GM18861 (cell line): Measurements from ENCODE around the gene MTSS2.
"Not testable (repeated sequence)": the region's sequence is repeated elsewhere in the genome, so short reads cannot be mapped to it uniquely, and the experiment has no call there.

Experiments used
- ATAC-seq: cut with Tn5 transposase; IDR thresholded peaks from one replicate; pipeline ENCODE4 v1.9.1; 2021; ENCODE audit not compliant: unreplicated experiment

The MTSS2 gene

DNA sequence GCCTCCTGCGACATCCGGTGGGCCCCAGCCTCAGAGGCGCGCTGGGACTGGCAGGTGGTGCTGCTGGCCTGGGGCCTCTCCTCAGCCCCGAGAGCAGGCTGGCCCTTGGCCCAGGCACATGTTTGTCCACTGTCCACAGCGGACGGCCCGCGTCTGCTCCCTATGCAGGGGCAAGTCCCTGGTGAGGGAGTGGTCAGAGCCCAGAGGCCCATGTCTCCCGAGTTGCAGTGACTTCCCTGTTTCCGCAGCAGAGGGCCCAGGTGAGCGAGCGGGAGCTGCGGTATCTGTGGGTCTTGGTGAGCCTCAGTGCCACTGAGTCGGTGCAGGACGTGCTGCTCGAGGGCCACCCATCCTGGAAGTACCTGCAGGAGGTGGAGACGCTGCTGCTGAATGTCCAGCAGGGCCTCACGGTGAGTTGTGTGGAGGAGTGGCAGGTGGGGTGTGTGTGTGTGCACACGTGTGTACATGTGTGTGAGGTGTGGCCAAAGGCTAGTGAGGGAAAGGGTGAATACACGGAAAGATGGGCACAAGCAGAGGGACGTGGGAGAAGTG lies 29.1 kb downstream of the MTSS2 start:
- no peak for ATAC-seq

DNA sequence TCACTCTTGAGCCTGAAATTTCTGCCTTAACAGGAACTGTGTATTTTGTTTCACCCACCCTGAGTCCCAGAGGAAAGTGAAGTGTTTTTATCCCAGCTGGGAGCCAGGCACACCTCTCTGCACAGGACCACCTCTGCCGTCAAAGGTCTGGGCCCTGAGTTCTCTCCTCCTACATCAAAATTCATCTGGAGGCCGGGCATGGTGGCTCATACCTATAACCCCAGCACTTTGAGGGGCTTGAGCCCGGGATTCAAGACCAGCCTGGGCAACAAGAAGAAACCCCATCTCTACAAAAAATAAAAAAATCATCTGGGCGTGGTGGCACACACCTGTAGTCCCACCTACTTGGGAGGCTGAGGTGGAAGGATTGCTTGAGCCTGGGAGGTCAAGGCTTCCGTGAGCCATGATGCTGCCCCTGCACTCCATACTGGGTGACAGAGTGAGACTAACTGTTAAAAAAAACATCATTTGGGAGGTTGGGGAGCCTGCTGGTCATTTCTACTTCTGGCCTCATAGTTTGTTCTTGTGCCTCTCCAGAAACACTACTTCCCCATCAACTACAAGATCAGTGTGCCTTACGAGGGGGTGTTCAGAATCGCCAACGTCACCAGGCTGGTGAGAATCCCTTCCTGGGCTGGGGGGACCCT lies 29.7 kb downstream of the MTSS2 start:
- no peak for ATAC-seq

DNA sequence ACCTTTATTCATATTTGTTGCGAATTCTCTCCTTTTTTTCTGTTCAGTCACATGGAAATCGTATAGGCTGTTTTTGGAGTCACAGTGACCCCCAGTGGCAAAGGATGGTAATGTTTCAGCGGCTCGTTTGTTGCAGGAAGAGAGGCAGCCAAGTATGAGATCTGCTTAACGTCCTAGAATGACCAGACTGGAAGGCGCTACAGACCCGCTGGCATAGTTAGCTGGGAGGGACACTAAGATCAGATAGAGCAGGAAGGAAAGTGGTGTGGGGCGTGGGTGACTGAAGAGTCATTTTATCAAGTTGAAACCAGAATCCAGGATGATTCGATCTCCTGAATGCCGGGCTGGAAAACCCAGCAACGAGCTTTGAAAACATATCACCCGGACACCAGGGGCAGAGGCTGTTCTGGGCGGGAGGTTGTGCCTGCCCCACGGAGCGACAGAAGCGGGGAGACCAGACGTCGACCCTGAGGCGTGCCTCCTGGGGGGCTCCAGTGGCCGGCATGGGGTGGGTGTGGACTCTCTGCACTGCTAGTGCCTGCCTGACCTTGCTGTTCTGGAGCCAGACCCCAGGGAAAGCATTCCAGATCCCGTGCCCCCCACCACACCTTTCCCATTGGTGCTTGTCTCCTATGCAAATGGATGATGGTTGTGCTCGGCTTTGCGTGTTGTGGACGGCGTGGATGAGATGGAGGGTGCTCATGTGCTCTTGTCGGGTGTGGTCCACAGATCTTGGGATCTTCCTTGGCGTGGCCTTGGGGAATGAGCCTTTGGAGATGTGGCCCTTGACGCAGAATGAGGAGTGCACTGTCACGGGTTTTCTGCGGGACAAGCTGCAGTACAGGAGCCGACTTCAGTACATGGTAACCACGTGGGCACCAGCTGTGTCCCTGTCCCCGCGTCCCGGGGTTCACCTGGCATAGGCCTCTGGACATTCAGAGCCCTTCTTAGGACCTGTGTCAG lies 31.8 kb downstream of the MTSS2 start:
- no peak for ATAC-seq

DNA sequence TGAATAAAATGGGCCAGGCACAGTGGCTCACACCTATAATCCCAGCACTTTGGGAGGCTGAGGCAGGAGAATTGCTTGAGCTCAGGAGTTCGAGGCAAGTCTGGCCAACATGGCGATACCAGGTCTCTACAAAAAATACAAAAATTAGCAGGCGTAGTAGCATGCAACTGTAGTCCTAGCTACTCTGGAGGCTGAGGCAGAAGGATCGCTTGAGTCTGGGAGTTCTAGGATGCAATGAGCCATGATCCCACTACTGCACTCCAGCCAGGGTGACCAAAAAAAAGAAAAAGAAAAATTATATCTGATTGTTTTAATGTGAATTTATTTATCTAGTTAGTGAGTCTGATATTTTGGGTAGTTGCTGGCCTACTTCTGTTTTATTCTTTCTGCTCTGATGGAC lies 32.4 kb downstream of the MTSS2 start:
- no peak for ATAC-seq

DNA sequence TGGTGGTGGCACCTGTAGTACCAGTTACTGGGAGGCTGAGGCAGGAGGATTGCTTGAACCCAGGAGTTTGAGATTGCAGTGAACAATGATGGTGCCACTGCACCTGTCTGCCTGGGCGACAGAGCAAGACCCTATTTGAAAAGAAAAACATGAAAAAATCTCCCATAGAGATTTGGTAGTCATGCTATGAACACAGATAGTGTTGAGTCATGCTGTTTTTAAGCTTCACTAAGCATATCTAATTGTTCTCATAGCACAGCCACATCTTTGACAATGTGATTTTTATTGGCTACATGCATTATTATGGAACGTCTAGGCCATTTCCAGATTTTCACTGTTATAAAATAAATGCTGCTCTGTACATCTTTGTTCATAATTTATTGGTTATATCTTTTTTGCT lies 33.5 kb downstream of the MTSS2 start:
- ATAC-seq: no peak

DNA sequence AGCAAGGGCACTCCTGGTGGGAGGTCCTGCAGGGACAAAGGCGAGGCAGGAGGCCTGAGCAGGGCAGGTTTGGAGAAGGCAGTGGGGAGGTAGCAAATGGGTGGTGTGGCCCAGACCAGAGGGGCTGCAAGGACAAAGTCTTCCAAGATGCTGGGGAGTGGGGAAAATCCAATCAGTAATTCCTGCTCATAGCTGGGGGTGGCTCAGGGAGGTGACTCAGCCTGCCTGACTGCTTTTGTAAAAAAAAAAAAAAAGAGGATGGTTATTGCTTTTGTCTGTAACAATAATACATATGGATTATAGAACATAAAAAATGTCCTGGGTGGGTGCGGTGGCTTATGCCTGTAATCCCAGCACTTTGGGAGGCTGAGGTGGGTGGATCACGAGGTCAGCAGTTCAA lies 34.3 kb downstream of the MTSS2 start:
- ATAC-seq: no peak

DNA sequence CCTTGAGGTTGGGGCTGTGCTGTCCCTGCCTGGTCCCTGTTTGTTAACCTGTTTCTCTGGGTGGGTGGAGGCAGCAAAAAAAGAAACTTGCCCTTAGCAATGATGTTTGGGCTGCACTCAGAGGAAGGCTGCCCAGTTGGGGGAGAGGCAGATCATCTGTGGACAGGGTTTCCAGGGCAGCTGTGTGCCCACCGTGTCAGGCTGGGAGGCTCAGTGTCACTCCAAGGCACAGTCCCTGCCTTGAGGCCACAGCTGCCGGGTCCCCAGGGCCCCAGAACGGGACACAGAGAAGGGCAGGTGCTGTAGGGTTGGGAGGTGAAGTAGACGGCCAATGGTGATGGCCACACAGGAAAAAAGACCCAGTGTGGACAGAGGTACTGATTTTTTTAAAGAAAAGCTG lies 35.6 kb downstream of the MTSS2 start:
- ATAC-seq: no peak

DNA sequence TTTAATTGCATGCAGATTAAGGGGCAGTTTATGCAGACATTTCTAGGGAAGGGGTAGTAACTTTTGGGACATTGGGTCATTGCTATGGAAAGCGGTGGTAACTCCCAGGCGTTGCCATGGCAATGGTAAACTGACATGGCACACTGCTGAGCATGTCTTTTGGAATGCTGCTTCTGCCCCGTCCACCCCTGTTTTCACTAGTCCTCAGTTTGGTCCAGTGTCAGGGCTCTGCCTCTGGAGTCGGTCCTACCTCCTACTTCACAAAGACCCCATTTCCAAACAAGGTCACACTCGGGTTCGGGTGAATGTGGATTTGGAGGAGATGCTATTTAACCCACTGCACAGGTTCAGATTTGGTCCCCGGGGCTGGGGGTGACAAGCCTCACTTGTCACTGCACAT lies 36.6 kb downstream of the MTSS2 start:
- ATAC-seq: no peak

DNA sequence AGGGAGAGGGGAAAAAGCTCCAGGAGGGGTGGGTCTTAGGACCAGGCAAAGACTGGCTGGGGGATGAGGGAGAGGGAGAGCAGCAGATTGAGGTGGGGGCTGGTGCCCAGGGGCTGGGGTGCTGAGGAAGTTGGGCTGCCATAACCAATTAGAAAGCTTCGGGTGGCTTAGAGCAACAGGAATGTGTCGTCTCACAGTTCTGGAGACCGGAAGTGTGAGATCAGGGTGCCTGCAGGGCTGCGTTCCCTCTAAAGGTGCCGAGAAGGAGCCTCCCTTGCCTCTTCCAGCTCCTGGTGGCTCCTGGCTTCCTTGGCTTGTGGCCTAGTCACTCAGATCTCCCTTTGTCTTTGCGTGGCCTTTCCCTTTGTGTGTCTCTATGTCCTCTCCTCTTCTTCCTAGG lies 37.2 kb downstream of the MTSS2 start:
- ATAC-seq: no peak

DNA sequence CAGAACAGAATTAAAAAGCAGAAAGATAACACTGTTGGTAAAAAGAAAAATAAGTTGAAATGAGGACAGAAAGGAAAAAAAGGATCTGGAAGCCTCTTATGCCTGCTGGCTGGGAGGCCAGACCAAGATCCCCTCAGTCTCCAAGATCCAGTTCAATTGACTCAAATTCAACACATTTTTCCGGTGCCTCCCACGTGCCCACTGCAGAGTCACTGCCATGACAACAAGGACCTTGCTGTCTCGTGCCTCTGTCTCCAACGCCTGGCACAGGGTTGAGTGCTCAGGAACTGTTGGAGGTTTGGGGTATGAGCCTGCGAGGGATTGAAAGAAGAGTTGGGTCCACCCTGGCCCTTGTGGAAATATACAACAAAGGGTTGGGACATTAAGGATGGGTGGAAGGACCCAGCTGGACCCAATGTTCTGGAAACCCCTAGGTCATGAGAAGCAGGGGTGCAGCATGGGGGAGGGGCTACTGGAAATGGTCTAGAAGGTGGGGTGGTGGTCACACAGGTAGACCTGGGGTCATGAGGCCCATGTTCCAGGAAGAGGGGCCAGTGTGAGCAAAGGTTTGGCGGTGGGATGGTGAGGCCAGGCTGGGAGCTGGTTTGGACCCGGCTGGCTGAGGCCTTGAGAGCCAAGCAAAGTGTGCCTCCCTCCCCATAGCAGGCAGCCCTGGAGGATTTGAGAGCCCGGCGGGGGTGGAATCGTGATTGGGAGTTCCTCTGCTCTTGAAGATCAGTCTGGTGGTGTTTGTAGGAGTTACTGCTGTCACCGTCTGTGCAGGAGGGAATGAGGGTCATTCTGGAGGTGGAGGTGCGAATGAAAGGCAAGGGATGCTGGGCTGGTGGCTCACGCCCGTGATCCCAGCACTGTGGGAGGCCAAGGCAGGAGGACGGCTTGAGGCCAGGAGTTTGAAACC lies 38.2 kb downstream of the MTSS2 start:
- no peak for ATAC-seq

DNA sequence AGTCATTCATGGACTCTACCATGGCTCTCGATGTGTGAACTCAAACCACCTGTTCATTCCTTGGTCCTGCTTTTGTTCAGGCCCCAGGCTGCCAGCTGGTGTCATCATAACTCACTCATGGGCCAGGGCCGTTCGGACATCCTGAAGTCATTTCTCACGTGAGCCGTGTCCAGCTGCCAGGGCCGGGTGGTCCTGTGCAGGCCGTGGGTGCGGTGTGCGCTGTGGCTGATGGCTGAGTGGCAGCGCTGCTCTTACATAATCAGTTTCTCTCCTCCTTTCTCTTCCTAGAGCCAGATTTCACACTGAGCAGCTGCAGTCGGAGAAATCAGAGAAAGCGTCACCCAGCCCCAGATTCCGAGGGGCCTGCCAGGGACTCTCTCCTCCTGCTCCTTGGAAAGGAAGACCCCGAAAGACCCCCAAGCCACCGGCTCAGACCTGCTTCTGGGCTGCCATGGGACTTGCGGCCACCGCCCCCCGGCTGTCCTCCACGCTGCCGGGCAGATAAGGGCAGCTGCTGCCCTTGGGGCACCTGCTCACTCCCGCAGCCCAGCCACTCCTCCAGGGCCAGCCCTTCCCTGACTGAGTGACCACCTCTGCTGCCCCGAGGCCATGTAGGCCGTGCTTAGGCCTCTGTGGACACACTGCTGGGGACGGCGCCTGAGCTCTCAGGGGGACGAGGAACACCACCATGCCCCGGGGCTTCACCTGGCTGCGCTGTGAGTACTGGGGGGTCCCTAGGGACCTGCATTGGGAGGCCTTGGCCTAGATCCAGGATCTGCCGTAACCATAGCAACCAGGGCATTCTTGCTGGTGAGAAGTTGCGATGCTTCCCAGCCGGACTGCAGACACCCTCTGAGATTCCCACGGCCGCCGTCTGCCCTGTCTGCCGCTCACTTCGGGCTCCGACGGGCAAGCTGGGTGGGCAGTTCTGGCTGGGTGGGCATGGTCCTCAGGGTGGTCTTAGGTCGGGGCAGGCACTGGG lies 39.3 kb downstream of the MTSS2 start, which contains the start of gene IL34:
Gene IL34, plus strand, starts transcription at position 300 of the 982 bp plus-strand sequence. Its CDS starts 389 bp downstream, at position 689.
- no peak for ATAC-seq

DNA sequence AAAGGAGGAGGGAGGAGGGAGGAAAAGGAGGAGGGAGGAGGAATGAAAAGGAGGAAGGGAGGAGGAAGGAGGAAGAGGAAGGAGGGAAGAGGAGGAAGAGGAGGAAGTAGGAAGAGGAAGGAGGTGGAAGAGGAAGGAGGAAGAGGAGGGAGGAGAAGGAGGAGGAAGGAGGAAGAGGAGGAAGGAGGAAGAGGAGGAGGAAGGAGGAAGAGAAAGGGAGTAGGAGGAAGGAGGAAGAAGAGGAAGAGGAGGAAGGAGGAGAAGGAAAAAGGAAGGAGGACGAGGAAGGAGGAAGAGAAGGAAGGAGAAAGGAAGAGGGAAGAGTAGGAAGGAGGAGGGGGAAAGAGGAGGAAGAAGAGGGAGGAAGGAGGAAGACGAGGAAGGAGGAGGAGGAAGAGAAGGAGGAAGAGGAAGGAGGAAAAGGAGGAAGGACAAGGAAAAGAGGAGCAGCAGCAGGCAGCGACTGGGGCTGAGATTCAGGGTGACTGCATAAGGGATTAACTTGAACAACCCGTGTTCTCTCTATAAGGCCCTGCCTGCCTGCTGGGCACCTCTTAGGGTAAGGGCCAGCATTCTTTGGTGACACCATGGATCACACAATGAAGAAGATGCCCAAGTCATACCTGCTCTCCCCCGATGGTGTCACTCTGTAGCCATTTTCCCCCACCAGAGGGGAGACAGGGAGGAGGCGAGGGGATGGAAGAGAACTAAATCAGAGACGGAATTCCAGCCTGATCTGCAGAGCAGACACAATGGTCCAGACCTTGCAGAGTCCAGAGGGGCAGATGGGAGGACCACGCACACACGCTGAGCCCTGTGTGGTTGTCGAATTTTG lies 40.9 kb downstream of the MTSS2 start:
- ATAC-seq: no peak

DNA sequence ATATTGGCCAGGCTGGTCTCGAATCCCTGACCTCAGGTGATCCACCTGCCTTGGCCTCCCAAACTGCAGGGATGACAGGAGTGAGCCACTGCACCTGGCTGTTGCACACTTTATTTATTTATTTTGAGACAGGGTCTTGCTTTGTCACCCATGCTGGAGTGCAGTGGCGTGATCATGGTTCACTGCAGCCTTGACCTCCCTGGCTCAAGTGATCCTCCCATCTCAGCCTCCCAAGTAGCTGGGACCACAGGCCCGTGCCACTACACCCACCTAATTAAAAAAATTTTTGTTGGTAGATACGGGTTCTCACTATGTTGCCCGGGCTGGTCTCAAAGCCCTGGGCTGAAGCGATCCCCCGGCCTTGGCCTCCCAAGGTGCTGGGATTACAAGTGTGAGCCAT lies 42.6 kb downstream of the MTSS2 start:
- ATAC-seq: not testable (repeated sequence)

DNA sequence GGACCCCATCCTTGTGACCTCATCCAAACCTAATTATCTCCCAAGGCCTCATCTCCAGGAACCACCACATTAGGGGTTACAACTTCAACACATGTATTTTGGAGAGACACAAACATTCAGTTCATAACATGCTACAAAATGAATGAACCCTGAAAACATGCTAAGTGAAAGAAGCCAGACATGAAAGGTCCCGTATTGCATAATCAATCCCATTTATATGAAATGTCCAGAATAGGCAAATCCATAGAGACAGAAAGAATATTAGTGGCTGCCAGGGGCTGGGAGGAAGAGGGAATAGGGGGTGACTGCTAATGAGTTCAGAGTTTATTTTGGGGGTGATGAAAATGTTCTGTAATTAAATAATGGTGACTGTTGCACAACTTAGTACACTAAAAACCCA lies 43.2 kb downstream of the MTSS2 start:
- ATAC-seq: no peak

DNA sequence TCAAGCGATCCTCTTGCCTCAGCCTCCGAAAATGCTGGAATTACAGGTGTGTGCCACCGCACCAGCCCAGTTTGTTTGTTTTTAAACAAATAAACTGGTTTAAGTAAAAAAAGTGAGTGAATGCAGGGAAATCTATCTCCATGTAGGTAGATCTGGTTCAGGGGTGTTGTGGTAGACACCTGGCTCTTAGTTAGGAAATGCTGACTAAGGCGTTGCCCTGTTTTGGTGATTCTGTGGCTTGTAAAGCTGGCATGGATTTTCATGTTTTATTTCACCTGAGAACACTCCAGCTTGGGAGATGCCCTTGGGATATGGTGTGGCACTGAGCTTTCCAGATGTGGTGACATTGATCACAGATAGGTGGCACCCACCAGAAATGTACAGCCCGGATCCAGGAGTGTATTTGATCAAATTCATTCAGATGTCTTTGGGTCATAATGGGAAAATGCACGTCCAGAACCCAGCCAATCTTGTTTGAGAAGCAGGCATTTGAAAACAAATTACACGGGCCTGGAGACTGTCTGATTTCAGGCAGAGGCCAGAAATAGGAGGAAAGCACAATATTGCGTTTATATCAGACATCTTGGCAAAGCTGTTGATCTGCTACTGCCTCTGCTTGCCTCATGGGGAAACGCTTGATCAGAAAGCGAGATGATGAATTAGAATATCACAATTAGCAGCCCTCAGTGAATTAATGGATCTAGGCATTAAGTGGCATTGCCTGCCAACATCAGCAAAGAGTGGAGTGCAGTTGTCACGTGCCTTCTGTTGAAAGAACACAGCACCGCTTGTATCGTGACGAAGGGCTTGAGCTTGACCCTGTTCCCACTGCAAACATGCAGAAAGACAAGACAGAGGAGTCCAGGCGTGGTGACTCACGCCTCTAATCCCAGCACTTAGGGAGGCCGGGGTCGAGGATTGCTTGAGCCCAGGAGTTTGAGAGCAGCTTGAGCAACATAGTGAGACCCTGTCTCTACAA lies 46.8 kb downstream of the MTSS2 start:
- no peak for ATAC-seq
